Nucleus accumbens (tissue), 56 donors: ENCODE data around the gene OLFML2B.
"Not testable (repeated sequence)": the region's sequence is repeated elsewhere in the genome, so short reads cannot be mapped to it uniquely, and the experiment has no call there.

Experiments
- DNase-seq, 56 donors: peaks; one replicate each; lab custom pipeline; 2025; lab: John Stamatoyannopoulos, UW

The OLFML2B gene

DNA sequence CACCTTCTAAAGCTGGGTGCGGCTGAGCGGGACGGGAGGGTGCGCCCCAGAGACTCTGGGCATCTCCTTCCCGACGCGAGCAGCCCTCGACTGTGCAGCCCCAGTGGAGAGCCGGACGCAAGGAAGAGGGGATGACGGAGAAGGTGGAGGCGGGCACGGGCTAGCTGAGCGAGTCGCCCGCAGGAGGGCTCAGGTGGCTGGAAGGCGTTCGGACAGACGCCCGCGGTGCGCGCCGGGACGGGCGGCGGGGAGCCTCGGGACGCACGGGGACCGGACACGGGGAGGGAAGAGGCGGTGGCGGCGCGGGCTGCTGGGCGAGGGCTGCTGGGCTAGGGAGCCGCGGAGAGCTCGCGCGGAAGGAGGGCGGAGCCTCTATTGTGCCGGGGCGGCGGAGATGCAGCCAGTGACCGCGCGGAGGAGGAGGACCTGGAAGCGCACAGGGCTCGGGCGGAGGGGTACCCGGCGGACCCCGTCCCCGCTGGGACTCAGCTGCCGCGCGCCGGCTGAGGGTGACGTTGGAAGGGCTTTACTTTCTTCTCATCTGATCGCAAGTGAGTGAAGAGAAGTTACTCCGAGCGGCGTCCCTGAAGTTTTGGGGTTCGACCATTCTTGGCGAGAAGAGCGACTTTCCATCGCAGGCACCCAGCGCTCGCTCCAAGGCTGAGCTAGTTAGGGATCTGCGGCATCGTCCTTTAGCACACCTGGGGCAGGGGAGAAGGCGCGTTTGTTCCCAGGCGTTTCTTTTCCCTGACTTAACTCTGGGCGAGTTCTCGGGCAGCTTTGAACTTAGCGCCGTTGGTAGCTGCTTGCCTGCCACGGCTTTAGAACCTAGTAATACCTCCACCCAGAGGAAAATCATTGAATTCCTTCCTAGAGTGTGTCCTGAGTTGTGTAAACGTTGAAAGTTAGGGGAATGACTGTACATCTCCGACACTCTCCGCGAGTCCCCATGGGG lies at the start of gene OLFML2B:
Gene OLFML2B (minus strand): TSS at position 323 of the 955 bp plus-strand sequence. CDS start 439 bp downstream, outside the sequence.
- DNase-seq: peak in 26 of 56 donors; percentile 14 to 71 (median 34)

DNA sequence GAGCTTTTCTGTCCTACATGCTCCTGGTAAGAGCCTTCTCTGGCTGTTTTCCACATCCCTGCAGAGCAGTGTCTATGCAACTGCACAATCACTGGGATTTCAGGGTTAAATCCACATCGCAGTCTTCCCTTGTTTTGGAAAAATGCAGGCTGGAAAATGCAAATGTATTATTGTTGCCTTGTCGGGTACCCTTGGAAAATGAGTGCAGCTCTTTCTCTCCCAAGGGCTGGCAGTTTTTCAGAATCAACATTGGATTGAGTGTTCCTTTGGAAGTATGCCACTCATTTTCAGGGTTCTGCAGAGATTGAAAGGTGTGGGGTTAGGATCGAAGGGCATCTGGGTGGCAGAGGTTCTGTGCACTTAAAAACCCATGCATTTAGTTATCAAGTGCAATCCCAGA lies 49.1 kb upstream of the OLFML2B start:
- no peak for DNase-seq

DNA sequence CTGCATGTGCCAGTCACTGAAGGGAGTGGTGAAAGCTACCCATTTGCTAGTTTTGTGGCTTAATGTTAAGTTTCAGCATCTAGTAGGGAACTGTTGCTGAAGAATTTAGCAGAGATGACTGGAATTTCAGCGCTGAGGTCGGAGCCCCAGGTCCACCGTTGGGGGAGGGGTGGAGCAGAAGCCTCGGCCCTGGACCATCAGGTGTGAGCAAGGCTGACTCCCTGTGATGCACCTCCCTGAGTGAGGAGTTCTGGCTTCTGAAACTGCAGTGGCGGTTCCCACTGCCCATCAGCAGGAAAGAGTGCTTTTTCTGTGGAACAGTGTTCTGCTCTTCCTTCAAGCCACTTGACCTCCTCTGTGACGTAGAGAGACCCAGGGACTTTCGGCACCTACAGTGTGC lies 47.2 kb upstream of the OLFML2B start:
- peak in 2 of 56 donors; percentile 5 to 6 for DNase-seq

DNA sequence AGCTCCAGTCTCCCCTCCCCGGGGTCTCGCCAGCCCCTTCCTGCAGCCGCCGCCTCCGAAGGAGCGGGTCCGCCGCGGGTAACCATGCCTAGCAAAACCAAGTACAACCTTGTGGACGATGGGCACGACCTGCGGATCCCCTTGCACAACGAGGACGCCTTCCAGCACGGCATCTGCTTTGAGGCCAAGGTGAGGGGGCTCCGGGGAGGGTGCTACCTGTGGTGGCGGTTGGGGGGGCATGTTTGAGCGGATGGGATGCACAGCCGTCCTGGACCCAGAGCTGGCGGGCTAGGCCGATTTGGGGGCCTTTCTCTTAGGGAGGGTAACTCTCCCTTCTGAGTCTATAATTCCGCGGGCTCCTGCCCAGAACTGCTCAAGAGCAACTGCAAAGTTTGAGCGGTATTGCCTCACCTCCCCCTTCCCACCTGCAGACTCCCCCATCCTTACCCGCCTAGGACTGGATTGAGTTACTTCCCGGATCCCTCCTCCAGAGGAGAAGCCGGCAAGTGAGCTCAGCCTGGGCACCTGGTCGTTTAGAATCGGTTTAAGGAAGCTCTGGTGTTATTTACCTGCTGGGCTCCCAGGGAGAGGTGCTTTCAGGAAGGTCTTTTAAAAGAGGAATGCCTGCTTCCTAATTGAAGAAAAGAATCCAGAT lies 46.6 kb upstream of the OLFML2B start:
- peak in 8 of 56 donors; percentile 21 to 49 (median 37) for DNase-seq

DNA sequence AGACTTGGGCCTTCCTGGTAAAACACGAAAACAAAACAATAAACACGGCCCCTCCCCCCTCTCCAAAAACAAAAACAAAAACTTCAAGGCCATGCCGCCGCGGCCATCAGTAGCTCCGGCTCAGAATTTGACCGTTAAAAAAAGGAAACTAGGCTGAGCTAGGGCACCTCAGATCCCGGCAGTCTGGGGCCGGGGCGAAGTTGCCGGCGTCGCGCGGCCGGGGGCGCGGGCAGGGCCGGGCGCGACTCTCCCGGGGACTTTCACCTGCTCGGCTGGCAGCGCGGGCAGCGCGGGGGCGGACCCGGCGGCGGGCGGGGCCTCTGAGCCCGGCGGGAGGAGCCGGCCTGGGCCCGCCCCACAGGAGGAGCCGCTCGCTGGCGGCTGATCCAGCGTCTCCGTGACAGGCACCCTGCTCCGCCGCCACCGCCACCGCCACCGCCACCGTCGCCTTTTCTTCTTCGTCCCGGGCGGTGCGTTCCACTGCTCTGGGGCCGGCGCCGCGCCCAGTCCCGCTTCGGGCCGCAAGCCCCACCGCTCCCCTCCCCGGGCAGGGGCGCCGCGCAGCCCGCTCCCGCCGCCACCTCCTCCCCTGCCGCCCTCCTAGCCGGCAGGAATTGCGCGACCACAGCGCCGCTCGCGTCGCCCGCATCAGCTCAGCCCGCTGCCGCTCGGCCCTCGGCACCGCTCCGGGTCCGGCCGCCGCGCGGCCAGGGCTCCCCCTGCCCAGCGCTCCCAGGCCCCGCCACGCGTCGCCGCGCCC lies 45.8 kb upstream of the OLFML2B start, which contains the start of gene NOS1AP:
Gene NOS1AP (plus strand): TSS at position 358 of the 760 bp plus-strand sequence. CDS start 487 bp downstream, outside the sequence.
- DNase-seq: peak in 54 of 56 donors; percentile 24 to 89 (median 72)

DNA sequence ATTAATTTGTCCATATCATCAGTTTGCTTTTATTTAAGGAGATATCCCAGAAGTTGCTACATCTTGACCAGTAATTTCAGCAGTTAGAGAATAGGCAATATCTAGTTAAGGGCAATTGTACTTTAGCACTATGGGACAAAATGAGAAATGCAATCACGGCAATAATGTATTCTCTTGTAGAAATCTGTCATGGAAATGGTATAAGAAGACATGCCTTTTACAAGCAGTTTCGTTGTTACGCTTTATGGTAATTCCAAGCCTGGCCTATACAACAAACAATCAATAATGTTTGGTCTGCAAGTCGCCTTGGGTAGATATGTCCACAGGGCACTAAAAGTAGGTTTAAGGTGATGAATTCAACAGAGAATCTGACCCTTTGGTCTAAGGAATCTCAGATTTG lies 44.6 kb upstream of the OLFML2B start:
- no peak for DNase-seq

DNA sequence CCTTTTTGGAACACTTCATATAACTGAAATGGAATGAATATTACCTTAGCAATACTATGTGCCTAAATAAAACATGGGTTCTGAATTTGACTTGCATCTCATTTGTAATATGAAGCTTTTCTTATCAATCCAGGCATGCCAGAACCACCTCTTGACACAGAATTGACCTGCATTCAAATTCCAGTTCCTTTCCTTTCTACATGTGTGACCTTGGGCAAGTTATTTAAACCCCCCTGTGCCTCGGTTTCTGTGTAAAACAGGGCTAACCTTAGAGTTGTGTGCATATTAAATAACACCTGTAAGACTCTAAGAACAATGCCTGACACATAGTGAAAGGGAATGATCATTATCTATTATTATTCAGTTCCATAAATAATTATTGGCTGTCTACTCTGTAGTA lies 43.8 kb upstream of the OLFML2B start:
- DNase-seq: no peak

DNA sequence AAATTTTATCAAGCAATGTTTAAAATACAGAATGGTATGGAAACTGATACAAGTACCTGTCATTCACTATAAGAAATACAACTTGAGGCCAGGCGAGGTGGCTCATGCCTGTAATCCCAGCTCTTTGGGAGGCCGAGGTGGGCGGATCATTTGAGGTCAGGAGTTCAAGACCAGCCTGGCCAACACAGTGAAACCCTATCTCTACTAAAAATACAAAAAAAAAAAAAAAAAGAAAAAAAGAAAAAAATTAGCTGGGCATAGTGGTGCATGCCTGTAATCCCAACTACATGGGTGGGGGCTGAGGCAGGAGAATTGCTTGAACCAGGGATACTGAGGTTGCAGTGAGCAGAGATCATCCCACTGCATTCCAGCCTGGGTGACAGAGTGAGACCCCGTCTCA lies 43.2 kb upstream of the OLFML2B start:
- not testable (repeated sequence) for DNase-seq

DNA sequence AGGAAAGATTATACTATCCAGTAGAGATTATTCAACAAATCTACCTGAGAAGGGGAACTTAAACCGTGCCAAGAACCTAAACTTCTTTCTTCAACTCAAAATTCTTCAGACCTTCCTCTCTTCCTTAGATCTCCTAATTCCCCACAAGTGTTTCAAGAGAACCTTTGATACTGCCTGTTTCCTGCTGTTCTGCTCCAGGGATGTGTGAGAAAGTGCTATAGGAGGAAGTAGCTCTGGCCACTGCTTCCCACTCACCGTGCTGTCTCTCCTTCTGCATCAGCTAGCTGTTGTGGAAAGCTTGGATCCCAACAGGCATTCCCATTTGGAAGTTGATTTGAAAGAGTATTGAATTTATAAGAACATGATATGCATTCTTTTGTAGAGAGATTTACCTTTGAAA lies 41.3 kb upstream of the OLFML2B start:
- DNase-seq: no peak

DNA sequence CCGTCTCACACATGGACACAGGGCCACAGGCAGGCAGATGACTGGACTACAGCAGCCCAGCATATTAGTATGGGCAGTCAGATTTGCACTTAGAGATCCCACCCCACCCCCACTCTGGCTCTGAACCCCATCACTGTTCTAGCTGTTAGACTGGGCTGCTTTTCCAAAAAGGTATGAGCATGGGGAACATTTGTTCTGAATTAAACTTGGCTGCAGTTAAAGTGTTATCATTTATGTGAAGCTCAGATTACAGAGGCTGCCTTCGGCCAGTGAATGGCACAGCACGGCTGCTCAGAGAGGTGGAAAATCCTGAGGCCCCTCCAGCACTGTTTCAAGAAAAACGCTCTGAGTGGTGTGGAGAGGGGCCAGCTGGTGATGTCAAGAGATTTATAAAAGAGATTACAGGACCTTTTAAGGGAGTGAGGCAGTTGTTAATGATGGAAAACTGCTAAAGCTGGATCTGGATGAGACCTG lies 38.9 kb upstream of the OLFML2B start:
- DNase-seq: no peak

DNA sequence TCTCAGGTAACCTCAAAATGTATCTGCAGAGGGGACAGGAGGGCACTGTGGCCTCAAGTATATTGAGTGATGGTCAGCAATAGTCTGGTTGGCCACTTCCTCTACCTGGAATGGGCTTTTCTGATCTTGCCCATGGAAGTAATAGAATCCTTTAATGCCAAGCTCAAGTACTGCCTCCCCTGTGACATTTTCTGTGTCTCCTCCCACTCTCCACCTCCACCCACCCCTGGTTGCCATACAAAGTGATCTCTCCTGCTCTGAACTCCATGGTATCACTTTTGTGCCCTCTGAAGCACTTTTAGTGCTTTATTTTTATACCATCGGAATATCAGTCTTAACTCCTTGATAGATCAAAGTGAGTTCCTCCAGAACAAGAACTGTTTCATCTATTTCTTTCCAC lies 36.6 kb upstream of the OLFML2B start:
- no peak for DNase-seq

DNA sequence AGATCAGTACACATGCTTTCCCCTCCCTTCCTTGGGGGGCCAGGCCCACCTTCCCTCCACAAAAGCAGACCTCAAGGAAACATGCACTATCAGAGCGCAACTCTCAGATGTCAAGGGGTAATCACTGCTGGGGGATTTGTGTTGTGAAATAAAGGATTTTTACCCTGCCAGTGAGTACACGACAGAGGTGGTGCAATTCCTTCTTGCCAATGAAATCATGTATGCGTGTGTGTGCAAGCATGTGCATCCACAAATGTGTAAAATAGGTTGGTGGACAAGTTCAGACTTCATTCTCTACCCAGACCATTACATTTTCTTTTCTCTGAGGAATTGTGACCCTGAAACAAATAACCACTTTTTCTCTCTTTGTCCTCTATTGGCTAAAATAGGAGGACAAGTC lies 36.1 kb upstream of the OLFML2B start:
- DNase-seq: no peak

DNA sequence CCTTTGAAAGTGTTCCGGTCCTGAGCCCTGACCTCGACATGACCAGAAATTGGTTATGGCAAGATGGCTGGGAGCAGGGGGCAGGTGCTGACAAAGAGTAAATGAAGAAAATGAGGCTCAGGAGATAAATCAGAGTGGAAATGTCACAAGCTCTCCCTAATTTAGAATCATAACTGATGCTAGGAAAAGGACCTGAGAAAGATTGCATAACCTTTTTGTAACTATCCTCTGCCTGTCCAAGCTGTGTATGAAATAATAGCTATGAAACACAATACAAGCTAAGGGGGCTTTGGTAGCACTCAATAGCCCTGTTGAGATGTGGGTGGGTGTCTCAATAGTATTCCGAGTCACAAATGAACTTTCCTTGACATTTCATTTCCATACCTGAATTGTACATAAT lies 32.9 kb upstream of the OLFML2B start:
- DNase-seq: no peak

DNA sequence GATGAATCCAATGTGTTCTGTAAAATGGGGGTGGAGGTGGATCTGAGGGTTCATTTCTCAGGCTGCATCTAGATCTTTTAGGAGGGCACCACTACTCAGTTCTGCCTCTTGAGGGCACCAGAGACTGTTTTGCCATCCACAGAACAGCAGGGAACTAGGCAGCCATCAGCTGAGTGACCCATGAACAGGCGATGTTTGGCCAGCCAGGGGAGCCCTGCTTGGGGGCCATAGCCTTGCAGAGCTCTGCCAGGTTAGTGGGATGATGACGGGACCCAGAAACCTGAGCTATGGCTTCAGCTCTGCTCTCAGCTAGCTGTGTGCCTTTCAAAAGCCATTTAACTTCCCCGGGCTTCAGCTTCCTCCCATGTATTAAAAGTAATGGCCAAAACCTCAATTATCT lies 32.4 kb upstream of the OLFML2B start:
- DNase-seq: peak in 47 of 56 donors; percentile 7 to 81 (median 51)

DNA sequence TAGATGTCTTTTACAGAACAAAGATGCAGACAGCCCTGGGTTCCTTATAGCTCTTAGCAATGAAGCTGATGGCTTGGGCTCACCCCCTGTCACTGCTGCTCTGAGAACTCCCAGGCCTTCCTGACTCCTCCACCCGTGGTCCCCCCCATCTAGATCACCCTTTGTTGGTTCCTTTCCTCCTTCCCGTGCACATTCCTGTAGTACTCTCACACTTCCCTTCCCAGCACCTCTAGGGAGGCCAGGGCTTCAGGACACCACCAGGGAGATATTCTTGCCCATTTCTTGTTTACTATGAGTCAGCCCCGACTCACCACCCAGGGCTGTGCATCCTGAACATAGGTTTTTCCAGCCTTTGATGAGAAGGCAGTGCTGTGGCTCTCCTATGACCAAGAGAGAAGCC lies 31.4 kb upstream of the OLFML2B start:
- DNase-seq: no peak

DNA sequence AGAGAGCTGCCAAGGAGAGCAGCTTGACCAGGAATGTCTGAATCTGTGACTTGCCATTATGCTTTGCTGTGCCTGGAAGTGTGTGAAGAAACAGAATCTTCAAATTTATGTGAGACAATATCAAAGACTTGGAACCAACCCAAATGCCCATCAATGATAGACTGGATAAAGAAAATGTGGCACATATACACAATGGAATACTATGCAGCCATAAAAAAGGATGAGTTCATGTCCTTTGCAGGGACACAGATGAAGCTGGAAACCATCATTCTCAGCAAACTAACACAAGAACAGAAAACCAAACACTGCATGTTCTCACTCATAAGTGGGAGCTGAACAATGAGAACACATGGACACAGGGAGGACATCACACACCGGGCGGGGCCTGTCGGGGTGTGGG lies 30.3 kb upstream of the OLFML2B start:
- not testable (repeated sequence) for DNase-seq

DNA sequence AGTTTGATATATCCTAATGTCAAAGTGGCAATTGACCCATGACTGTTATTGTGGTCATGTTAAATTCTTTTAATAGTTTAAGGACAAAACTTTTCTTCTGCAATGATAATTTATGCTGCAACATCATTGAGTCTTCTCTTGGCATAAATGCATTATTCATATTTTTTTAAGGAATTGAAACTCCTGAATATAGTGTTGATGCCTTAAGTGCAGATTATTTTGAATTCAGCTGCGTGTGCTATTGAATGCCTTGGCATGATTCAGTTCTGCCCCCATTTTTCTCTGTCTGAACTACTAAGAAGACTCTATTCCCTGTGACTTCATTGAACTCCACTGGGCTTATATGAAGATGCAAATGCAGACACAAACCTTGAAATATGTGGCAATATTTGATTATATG lies 23.3 kb upstream of the OLFML2B start:
- DNase-seq: no peak

DNA sequence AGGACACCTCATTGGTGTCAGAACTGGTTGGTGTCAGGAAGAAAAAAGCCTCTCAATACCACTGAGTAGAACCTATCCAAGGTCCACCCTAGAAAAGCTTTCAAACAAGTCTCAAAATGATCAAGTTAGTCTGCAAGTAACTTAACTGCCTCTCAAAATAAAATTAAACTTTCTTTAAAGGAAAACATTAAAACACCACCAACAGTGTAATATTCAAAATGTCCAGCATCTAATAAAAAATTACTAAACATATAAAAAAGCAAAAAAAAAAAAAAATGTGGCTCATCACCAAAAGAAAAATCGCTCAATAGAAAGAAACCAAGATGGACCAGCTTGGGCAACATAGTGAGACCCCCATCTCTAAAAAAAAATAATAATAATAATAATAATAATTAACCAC lies 18.7 kb upstream of the OLFML2B start:
- no peak for DNase-seq

DNA sequence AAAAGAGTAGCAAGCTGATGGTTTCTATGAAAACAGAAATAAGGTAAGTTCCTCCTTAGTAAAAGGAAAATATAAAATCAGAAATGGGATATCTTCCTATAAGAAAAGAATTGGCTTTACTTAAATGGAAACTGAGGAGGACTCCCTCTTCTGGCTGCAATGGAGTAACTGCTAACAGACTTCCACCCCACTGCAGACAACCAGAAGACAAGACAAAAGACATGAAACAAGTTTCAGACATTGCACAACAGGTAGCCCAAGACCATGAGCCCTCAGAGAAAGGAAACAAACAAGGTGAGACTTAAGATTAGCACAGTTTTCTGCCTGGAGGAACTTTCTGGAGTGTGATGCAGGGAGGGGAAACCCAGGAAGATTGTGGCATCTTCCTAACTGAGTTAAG lies 17.0 kb upstream of the OLFML2B start:
- no peak for DNase-seq

DNA sequence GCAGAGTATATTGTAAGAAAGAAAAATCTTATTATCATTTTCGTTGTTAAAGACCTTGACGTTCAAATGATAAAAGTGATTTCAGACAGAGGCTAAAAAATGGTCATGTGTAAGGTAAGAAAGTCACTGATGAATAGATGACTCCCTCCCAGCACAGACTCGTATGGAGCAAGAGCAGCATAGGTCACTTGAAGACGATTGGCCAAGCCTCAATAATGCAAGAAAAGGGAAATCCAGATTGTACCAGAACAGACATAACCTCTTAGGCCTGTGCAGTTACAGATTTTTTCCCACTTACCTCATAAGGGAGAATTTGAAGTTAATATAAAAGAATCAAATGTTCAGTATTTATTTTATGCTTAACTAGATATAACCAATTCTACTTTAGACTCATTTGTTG lies 16.3 kb upstream of the OLFML2B start:
- DNase-seq: no peak

DNA sequence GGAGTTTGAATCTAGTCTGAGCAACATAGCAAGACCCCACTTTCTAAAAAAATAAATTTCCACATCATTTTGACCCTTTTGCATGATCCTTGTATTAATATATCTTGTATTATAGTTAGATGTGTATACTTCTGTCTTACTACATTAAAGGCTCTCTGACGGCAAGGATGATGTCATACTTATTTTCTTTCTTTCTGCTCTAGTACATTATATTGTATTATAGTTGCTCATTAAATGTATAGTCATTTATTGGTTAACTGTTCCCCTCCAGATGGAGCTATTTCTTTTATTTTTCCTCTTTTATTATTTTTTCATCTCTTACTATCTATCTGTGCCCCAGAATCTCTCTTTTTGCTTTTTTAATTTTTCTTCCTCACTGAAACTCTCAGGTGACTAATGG lies 15.0 kb upstream of the OLFML2B start:
- no peak for DNase-seq
